Subcutaneous abdominal adipose tissue (tissue), 5 donors: Measurements from ENCODE around the gene CCR4.
"Not testable (repeated sequence)": the region's sequence is repeated elsewhere in the genome, so short reads cannot be mapped to it uniquely, and the experiment has no call there.

Experiments
- H3K27ac ChIP-seq: one replicate; pipeline ENCODE4 v1.7.0; 2013; ENCODE audit warnings: low read depth, mild to moderate bottlenecking, inconsistent platforms, low read length, moderate library complexity
- H3K27me3 ChIP-seq, 5 donors: one replicate each; pipeline ENCODE4 v1.7.0; 2013; ENCODE audit warnings: low read length in 5 of 5, inconsistent platforms in 1 of 5; ENCODE audit not compliant: control insufficient read depth in 5 of 5, insufficient read depth in 4 of 5
- H3K36me3 ChIP-seq, 5 donors: one replicate each; pipeline ENCODE4 v1.7.0; 2013; ENCODE audit warnings: low read length in 5 of 5; ENCODE audit not compliant: control insufficient read depth in 5 of 5, insufficient read depth in 5 of 5
- H3K4me1 ChIP-seq, 5 donors: one replicate each; pipeline ENCODE4 v1.7.0; 2013; ENCODE audit warnings: low read length in 5 of 5, mild to moderate bottlenecking in 3 of 5, moderate library complexity in 1 of 5; ENCODE audit not compliant: control insufficient read depth in 5 of 5, insufficient read depth in 5 of 5
- H3K4me3 ChIP-seq, 5 donors: one replicate each; pipeline ENCODE4 v1.7.0; 2013; ENCODE audit warnings: low read length in 5 of 5, low read depth in 1 of 5
- H3K9ac ChIP-seq, 5 donors: one replicate each; pipeline ENCODE4 v1.7.0; 2013; ENCODE audit warnings: low read length in 5 of 5, mild to moderate bottlenecking in 4 of 5, moderate library complexity in 3 of 5
- H3K9me3 ChIP-seq, 5 donors: one replicate each; pipeline ENCODE4 v1.7.0; 2013; ENCODE audit warnings: low read length in 5 of 5; ENCODE audit not compliant: control insufficient read depth in 5 of 5
- donor health status: healthy.
- donor health status: healthy.
- donor health status: healthy.
- donor health status: healthy.
- donor health status: healthy.

Gene CCR4

GRCh38 chr3:32931273-32931672 lies 20.2 kb upstream of the CCR4 start:
- H3K27ac ChIP-seq, H3K4me1 ChIP-seq, H3K27me3 ChIP-seq: not testable (repeated sequence)

GRCh38 chr3:32934150-32934742 lies 17.2 kb upstream of the CCR4 start:
- Histone ChIP-seq H3K9me3 (no peaks in the 10 kb centered on the region), H3K4me1 (no peaks in the 10 kb centered on the region), H3K4me3 (no peak overlapping the region), H3K36me3 (no peaks in the 10 kb centered on the region), H3K27me3 (no peaks in the 10 kb centered on the region), H3K9ac (no peak overlapping the region), H3K27ac (no peak overlapping the region)

More at GRCh38 chr3:32931273-32931672, 20.2 kb upstream of the CCR4 start:
- H3K9me3 ChIP-seq, H3K9ac ChIP-seq, H3K36me3 ChIP-seq, H3K4me3 ChIP-seq: not testable (repeated sequence)

DNA sequence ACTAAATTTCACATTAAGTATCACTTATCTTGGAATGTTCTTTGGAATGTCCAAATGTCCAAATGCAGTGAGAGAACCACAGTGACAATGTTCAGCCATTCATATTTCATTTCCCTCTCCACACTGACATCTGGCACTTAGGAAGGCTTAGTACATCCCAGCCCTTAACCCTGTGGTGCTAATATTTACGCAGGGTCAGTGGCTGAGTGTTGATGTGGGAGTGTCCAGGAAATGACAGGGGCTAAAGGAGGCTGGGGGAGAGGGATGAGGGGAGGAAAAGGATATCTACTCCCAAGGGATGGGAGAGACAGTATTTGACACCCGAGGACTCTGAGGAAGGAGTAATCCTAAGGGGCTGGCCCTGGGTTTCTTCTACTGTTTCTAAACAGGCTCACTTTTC lies 14.1 kb upstream of the CCR4 start:
- no peak overlapping the region for H3K9ac ChIP-seq
- H3K4me1 ChIP-seq, result no peaks in the 10 kb centered on the region
- no peak overlapping the region for H3K4me3 ChIP-seq
- no peak overlapping the region for H3K27ac ChIP-seq
- no peaks in the 10 kb centered on the region for H3K9me3 ChIP-seq
- no peaks in the 10 kb centered on the region for H3K27me3 ChIP-seq
- no peaks in the 10 kb centered on the region for H3K36me3 ChIP-seq

DNA sequence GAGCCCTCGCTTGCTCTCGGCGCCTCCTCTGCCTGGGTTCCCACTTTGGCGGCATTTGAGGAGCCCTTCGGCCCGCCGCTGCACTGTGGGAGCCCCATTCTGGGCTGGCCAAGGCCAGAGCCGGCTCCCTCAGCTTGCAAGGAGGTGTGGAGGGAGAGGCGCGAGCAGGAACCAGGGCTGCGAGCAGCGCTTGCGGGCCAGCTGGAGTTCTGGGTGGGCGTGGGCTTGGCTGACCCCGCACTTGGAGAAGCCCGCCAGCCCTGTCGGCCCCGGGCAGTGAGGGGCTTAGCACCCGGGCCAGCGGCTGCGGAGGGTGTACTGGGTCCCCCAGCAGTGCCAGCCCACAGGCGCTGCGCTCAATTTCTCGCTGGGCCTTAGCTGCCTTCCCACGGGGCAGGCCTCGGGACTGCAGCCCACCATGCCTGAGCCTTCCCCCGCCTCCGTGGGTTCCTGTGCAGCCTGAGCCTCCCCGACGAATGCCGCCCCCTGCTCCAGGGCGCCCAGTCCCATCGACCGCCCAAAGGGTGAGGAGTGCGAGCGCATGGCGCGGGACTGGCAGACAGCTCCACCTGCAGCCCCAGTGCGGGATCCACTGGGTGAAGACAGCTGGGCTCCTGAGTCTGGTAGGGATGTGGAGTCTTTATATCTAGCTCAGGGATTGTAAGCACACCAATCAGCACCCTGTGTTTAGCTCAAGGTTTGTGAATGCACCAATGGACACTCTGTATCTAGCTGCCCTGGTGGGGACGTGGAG lies 11.7 kb upstream of the CCR4 start:
- not testable (repeated sequence) for H3K4me1 ChIP-seq, H3K4me3 ChIP-seq, H3K9ac ChIP-seq, H3K27ac ChIP-seq, H3K27me3 ChIP-seq, H3K36me3 ChIP-seq, H3K9me3 ChIP-seq

DNA sequence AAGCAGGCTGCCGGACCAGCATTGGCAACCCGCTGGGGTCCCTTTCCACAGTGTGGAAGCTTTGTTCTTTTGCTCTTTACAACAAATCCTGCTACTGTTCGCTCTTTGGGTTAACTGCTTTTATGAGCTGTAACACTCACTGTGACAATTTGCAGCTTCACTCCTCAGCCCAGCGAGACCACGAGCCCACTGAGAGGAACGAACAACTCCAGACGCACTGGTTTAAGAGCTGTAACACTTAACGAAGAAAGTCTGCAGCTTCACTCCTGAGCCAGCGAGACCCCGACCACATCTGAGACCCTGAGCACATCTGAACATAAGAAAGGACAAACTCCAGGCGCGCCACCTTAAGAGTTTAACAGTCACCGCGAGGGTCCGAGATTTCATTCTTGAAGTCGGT lies 10.7 kb upstream of the CCR4 start:
- Histone ChIP-seq H3K27ac (no peak overlapping the region), H3K27me3 (no peaks in the 10 kb centered on the region), H3K36me3 (no peaks in the 10 kb centered on the region), H3K9me3 (no peaks in the 10 kb centered on the region), H3K4me3 (no peak overlapping the region), H3K4me1 (no peaks in the 10 kb centered on the region), H3K9ac (no peak overlapping the region)

DNA sequence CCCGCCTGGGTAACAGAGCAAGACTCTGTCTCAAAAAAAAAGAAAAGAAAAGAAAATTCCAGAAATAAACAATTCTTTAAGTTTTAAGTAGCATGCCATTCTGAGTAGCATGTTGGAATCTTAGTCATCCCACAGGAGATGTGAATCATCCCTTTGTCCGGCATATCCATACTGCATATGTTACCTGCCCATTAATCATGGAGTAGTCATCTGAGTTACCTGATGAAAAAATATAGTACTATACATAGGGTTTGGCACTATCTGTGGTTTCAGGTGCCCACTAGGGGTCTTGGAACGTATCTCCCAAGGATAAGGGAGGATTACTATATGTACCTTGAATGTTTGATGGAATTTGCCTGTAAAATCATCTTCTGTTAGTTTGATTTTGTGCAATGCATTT lies 6.3 kb upstream of the CCR4 start:
- no peak overlapping the region for H3K9ac ChIP-seq
- H3K36me3 ChIP-seq, result no peaks in the 10 kb centered on the region
- no peaks in the 10 kb centered on the region for H3K4me1 ChIP-seq
- H3K9me3 ChIP-seq, result peaks cover 0 to 6% (median 0%) of the 10 kb centered on the region in 5 donors
- H3K4me3 ChIP-seq, result no peak overlapping the region
- no peak overlapping the region for H3K27ac ChIP-seq
- no peaks in the 10 kb centered on the region for H3K27me3 ChIP-seq

DNA sequence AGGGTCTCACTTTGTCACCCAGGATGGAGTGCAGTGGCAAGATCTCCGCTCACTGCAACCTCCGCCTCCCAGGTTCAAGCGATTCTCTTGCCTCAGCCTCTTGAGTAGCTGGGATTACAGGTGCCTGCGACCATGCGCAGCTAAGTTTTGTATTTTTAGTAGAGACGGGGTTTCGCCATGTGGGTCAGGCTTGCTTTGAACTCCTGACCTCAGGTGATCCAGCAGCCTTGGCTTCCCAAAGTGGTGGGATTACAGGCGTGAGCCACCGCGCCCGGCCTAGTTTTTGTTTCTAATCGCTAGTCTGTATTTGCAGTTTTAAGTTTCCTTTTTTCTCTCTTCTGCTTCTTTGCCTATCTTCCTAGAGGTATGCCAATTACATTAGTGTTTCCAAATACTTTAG lies 5.8 kb upstream of the CCR4 start:
- not testable (repeated sequence) for H3K4me1 ChIP-seq, H3K4me3 ChIP-seq, H3K36me3 ChIP-seq, H3K27me3 ChIP-seq, H3K9me3 ChIP-seq, H3K27ac ChIP-seq, H3K9ac ChIP-seq

- no peaks in the 10 kb centered on the region for H3K4me1 ChIP-seq
- H3K9ac ChIP-seq, result no peak overlapping the region
- H3K27me3 ChIP-seq, result no peaks in the 10 kb centered on the region
- H3K9me3 ChIP-seq, result peaks cover 0 to 6% (median 0%) of the 10 kb centered on the region in 5 donors
- H3K36me3 ChIP-seq, result no peaks in the 10 kb centered on the region
- no peak overlapping the region for H3K4me3 ChIP-seq
- no peak overlapping the region for H3K27ac ChIP-seq
These were observed 4.3 kb upstream of the CCR4 start for GRCh38 chr3:32946973-32947788.

GRCh38 chr3:32947789-32948238 lies 3.6 kb upstream of the CCR4 start:
- H3K27ac ChIP-seq, result no peak overlapping the region
- H3K36me3 ChIP-seq, result no peaks in the 10 kb centered on the region
- no peaks in the 10 kb centered on the region for H3K4me1 ChIP-seq
- no peaks in the 10 kb centered on the region for H3K27me3 ChIP-seq
- no peak overlapping the region for H3K9ac ChIP-seq
- no peak overlapping the region for H3K4me3 ChIP-seq
- peaks cover 0 to 6% (median 0%) of the 10 kb centered on the region in 5 donors for H3K9me3 ChIP-seq
